Adrenal gland (tissue), 19 donors: ENCODE data around the gene MIPOL1. TPM values are rescaled to one million over a fixed set of nuclear protein-coding genes. Genes with fewer than 3 reads are reported as not detected.
A peak's percentile ranks its signal among the peaks of the same experiment; 100 is the strongest.

Experiments
- DNase-seq, 7 donors: peaks; one replicate each; pipeline ENCODE4 v3.0.0-alpha.2; 2019 to 2020
- H3K27ac ChIP-seq, 5 donors: fragments of 200-600 bp; sonication (generic) in 4 of 5; 1 replicate in 3 of 5; 2 replicates in 2 of 5; pipeline versions ENCODE4 v1.5.1 to v1.8.0; 2016 to 2020; ENCODE audit warnings: mild to moderate bottlenecking in 1 of 5
- H3K27me3 ChIP-seq: fragments of 200-600 bp; 2 replicates; pipeline ENCODE4 v1.8.0; 2021
- H3K36me3 ChIP-seq, 2 donors: fragments of 200-600 bp; replicated peaks in 1 of 2; 1 replicate in 1 of 2; 2 replicates in 1 of 2; pipeline versions ENCODE4 v1.5.1 to v1.8.0; 2018 to 2022
- H3K4me1 ChIP-seq, 2 donors: fragments of 200-600 bp; replicated peaks in 1 of 2; 1 replicate in 1 of 2; 2 replicates in 1 of 2; pipeline versions ENCODE4 v1.5.1 to v1.8.0; 2018 to 2021
- H3K4me3 ChIP-seq, 4 donors: fragments of 200-600 bp; sonication (generic) in 3 of 4; one replicate each; pipeline ENCODE4 v1.5.1; 2016 to 2018
- H3K9me3 ChIP-seq, 3 donors: fragments of 200-600 bp; sonication (generic) in 1 of 3; replicated peaks in 1 of 3; 1 replicate in 2 of 3; 2 replicates in 1 of 3; pipeline versions ENCODE4 v1.5.1 to v1.8.0; 2016 to 2021
- POLR2A ChIP-seq, 2 donors: fragments of 450-650 bp; IDR thresholded peaks; one replicate each; pipeline ENCODE4 v1.6.1; 2017; ENCODE audit warnings: antibody characterized with exemption in 2 of 2, mild to moderate bottlenecking in 2 of 2, moderate library complexity in 1 of 2
- WGBS, 4 donors: extraction: QIAGEN DNeasy Blood & Tissue Kit in 2 of 4; methylation state at CpG; one replicate each; pipeline versions ENCODE4 v1.1.5 to v1.1.7; 2013 to 2017; 5-methylcytosine and 5-hydroxymethylcytosine counted together
- intact Hi-C, 2 donors: fragments of 100-400 bp; cut with DNase I; formaldehyde crosslinking; loops; one replicate each; pipeline versions ENCODE4 v1.14.1 to v1.15.0; 2022 to 2023
- long read RNA-seq, 10 donors: library from polyadenylated mRNA in 3 of 10; unstranded in 2 of 10; stranded (forward) in 1 of 10; transcript quantifications; one replicate each; pipeline ENCODE4 v2.0.0 and lab custom pipeline, GENCODE V29; 2021 to 2026
- polyA plus RNA-seq, 3 donors: library from polyadenylated mRNA; stranded (reverse); fragments of 200-250 nt in 2 of 3; fragments of 350-450 nt in 1 of 3; fragmentation: Illumina TruSeq in 1 of 3; extraction: RNeasy Lipid Tissue Mini Kit (QIAGEN cat#74804) in 1 of 3; gene quantifications; one replicate each; pipeline ENCODE4 v1.2.3, GENCODE V29; 2013 to 2014
- total RNA-seq, 9 donors: library from RNA; depleted of rRNA in 4 of 9; stranded (reverse); fragments of >200 nt in 4 of 9; fragments of 120-200 nt in 1 of 9; fragmentation: NEBNext Ultra II Directional in 1 of 9; extraction: Animal tissue kit (Norgen Biotek cat#: 25700) in 1 of 9; gene quantifications; one replicate each; pipeline versions ENCODE4 v1.1.0 to v1.2.4, GENCODE V29; 2013 to 2023
- TF ChIP-seq, protein P1 (sequence below), 6 experiments: fragments of 450-650 bp in 4 of 6; fragments of 200-600 bp in 2 of 6; sonication (generic) in 1 of 6; IDR thresholded peaks; 1 replicate in 5 of 6; 2 replicates in 1 of 6; pipeline versions ENCODE4 v1.5.1 to v1.8.0; 2016 to 2021; ENCODE audit warnings: antibody characterized with exemption in 6 of 6, mild to moderate bottlenecking in 2 of 6, moderate library complexity in 1 of 6
- donor health status: healthy with polysubstance abuse.
- donor health status: Bipolar disorder and iron deficiency.
- donor health status: DM: yes; HTN: yes; CAD: no.
- donor health status: DM: no; HTN: no; CAD: no.
- donor health status: DM: no; HTN: no; CAD: no.
- donor health status: DM: yes; HTN: yes; CAD: no.

Gene MIPOL1, protein sequence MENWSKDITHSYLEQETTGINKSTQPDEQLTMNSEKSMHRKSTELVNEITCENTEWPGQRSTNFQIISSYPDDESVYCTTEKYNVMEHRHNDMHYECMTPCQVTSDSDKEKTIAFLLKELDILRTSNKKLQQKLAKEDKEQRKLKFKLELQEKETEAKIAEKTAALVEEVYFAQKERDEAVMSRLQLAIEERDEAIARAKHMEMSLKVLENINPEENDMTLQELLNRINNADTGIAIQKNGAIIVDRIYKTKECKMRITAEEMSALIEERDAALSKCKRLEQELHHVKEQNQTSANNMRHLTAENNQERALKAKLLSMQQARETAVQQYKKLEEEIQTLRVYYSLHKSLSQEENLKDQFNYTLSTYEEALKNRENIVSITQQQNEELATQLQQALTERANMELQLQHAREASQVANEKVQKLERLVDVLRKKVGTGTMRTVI
- total RNA-seq (10 to 100 TPM in 5 of 9 donors, 1 to 10 TPM in 4; 2.9 to 19.1 (median 10.7) TPM), polyA plus RNA-seq (1 to 10 TPM; 2.6 to 7.0 (median 2.6) TPM)
- long read RNA-seq, donor 1, result 0 reads
- long read RNA-seq, donor 2, result 0 reads
- long read RNA-seq, donor 3, result 0 reads
- long read RNA-seq, donor 4, partial matches to known transcripts, result 0 of 1 reads
- long read RNA-seq, donor 4, other reads (novel, unspliced or antisense), result 1 of 1 reads
- long read RNA-seq, donor 5, partial matches to known transcripts, result 0 of 8 reads
- long read RNA-seq, donor 5, other reads (novel, unspliced or antisense), result 8 of 8 reads
- long read RNA-seq, donor 6, partial matches to known transcripts, result 0 of 2 reads
- long read RNA-seq, donor 6, other reads (novel, unspliced or antisense), result 2 of 2 reads
- long read RNA-seq, donor 7, result 0 reads
- long read RNA-seq, donor 8, result 0 reads
- long read RNA-seq, donor 9, result 0 reads
- long read RNA-seq, donor 10, result 0 reads

DNA sequence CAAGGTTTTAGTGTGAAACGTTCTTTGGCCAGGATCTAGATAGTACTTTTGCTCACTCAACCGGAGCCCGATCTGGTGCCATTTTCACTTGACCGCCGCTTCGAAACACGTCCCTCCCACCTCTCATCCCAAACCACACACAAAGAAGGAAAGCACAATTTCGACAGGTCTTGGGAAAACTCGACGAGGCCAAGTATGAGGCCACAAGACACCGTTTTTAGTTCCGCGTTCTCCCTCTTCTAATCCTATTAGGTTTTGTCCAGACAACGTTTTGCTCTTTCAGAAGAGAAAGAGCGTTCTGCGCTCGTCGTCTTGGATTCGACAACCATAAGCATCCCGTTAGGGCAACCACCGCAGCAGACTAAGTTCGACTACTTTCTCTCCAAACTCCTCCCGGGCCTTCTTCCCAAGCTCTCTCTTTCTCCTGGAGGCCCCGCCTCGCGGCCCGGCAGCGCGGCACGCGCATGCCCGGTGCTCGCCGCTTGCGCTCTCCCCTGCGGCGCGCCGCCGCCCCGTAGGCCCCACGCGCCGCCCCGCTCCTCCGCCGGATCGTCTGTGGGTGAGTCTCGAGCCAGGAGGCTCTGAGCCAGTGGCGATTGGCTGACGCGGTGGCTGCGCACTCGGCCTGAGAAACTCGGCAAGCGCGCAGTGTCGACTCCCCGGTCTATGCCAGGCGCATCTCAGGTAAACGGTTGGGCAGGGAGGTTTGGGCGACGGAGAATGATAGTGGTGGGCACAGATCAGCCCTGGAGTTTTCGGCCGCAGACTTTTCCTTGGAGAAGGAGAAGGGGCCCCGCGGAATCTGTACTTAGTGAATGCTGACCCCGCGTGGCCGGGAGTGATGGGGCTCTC lies at the start of gene MIPOL1:
MIPOL1 (plus strand) TSS at position 517 of the 852 bp plus-strand sequence. CDS start 49,952 bp downstream, outside the sequence.
- peak; percentile 86 to 92 (median 88) for DNase-seq
- no peaks in the 10 kb centered on the region for H3K9me3 ChIP-seq
- peaks cover 0 to 11% of the 10 kb centered on the region in 2 donors for H3K4me1 ChIP-seq
- WGBS, 4 donors, result 1 to 2% (median 1%) methylated on average over 33 to 70 of the region's 70 CpGs
- peak within 1 kb of the TSS; percentile 58 to 94 (median 85) for H3K27ac ChIP-seq
- TF ChIP-seq POLR2A (IDR thresholded peaks at IDR 0.05), result peak in 1 of 2 donors; percentile 74
- TF ChIP-seq, protein P1, sequence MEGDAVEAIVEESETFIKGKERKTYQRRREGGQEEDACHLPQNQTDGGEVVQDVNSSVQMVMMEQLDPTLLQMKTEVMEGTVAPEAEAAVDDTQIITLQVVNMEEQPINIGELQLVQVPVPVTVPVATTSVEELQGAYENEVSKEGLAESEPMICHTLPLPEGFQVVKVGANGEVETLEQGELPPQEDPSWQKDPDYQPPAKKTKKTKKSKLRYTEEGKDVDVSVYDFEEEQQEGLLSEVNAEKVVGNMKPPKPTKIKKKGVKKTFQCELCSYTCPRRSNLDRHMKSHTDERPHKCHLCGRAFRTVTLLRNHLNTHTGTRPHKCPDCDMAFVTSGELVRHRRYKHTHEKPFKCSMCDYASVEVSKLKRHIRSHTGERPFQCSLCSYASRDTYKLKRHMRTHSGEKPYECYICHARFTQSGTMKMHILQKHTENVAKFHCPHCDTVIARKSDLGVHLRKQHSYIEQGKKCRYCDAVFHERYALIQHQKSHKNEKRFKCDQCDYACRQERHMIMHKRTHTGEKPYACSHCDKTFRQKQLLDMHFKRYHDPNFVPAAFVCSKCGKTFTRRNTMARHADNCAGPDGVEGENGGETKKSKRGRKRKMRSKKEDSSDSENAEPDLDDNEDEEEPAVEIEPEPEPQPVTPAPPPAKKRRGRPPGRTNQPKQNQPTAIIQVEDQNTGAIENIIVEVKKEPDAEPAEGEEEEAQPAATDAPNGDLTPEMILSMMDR (IDR thresholded peaks at IDR 0.05), result peak in 2 of 6 experiments; percentile 19 to 25
- intact Hi-C loops, result no loop called here
- peak within 1 kb of the TSS; percentile 4 to 73 (median 62) for H3K4me3 ChIP-seq
- H3K36me3 ChIP-seq, result no peaks in the 10 kb centered on the region
- H3K27me3 ChIP-seq, result no peaks in the 10 kb centered on the region

DNA sequence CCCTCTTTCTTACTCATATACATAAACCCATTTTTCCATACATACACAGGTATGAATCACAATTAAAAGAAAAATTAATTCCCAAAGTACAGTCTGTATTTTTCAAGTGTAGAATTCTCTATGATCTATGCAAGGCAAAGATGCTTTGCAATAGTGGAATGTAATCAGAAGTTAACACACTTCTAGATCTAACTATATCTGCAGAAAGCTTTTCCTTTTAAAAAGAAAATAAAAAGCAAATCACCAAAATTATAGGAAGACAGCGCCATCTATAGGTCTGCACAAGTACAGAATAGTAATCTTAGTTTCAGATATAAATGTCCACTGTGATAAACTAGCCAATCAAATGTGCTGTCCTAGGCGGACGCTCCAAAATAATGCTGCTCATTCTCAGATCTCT lies 47.3 kb upstream of the MIPOL1 start:
- Histone ChIP-seq H3K27me3 (no peaks in the 10 kb centered on the region), H3K9me3 (no peaks in the 10 kb centered on the region), H3K36me3 (no peaks in the 10 kb centered on the region), H3K27ac (no peak overlapping the region), H3K4me1 (peaks cover 0 to 9% of the 10 kb centered on the region in 2 donors), H3K4me3 (no peak overlapping the region)
- 0 to 7% (median 0%) methylated on average over 3 of the region's 3 CpGs for WGBS, 4 donors
- intact Hi-C loops, result no loop called here
- no peak for DNase-seq
- no peak for TF ChIP-seq POLR2A (IDR thresholded peaks at IDR 0.05)
- TF ChIP-seq, protein P1 (IDR thresholded peaks at IDR 0.05), result peak; percentile 49 to 70 (median 56)

DNA sequence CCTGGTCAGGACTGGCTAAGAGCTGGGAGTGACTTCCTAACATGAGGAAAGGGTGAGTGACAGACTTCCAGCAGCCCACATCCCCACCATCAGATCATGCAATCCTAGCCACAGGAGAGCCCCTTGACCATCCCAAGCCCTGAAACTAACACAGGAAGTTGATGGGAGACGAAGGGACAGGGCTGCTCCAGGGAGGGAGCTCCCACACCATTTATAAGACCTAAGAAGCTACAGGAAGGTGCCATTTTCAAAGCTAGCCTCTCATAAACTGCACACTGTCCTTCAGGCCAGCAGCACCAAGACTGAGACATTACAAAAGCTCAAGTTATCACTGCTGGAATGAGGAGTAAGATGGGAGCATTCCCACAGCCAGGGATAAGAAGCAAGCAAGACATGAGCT lies 44.7 kb upstream of the MIPOL1 start:
- Histone ChIP-seq H3K27ac (no peak overlapping the region), H3K4me3 (no peak overlapping the region), H3K9me3 (no peaks in the 10 kb centered on the region), H3K4me1 (peaks cover 0 to 9% of the 10 kb centered on the region in 2 donors), H3K27me3 (no peaks in the 10 kb centered on the region), H3K36me3 (no peaks in the 10 kb centered on the region)
- intact Hi-C loops, result no loop called here
- no peak for DNase-seq
- no peak for TF ChIP-seq POLR2A (IDR thresholded peaks at IDR 0.05)
- TF ChIP-seq, protein P1 (IDR thresholded peaks at IDR 0.05), result no peak
- WGBS, 4 donors, result 13 to 71% (median 31%) methylated on average over 1 of the region's 1 CpG
